ENCODE data around the gene PREP. TPM values are rescaled to one million over a fixed set of nuclear protein-coding genes. Genes with fewer than 3 reads are reported as not detected.

PREP gene
- total RNA-seq, 6 experiments from 2014 or later = 35.4 to 42.1 (median 36.8) TPM

DNA sequence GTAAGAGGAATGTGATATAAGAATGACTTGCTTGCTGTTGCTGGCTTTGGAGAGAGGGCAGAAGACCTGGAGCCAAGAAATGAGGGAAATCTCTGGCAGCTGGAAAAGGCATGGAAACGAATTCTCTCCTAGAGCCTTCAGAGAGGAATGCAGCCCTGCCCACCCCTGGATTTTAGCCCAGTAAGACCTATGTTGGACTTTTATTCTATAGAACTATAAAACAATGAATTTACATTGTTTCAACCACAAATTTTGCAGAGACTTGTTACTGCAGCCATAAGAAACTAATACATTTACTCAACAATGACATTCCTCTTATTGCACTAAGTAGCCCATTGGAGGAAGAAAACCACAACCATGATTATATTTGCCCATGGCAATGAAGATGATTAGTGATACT lies 39.5 kb upstream of the PREP start:
- Mint-ChIP-seq H3K27me3 (ENCODE audit: insufficient read depth) (peaks cover 3% of the 10 kb centered on the region; the same call in 1 of the 2 replicates), H3K4me3 (no peak overlapping the region), H3K36me3 (ENCODE audit: low read depth) (peaks cover 6% of the 10 kb centered on the region; the same call in 1 of the 2 replicates), H3K4me1 (ENCODE audit: low read depth) (no peaks in the 10 kb centered on the region), H3K9me3 (no peaks in the 10 kb centered on the region), H3K27ac (no peak overlapping the region)
- TF ChIP-seq, protein P1, sequence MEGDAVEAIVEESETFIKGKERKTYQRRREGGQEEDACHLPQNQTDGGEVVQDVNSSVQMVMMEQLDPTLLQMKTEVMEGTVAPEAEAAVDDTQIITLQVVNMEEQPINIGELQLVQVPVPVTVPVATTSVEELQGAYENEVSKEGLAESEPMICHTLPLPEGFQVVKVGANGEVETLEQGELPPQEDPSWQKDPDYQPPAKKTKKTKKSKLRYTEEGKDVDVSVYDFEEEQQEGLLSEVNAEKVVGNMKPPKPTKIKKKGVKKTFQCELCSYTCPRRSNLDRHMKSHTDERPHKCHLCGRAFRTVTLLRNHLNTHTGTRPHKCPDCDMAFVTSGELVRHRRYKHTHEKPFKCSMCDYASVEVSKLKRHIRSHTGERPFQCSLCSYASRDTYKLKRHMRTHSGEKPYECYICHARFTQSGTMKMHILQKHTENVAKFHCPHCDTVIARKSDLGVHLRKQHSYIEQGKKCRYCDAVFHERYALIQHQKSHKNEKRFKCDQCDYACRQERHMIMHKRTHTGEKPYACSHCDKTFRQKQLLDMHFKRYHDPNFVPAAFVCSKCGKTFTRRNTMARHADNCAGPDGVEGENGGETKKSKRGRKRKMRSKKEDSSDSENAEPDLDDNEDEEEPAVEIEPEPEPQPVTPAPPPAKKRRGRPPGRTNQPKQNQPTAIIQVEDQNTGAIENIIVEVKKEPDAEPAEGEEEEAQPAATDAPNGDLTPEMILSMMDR (IDR thresholded peaks at IDR 0.05) = no peak
- DNase-seq = no peak

DNA sequence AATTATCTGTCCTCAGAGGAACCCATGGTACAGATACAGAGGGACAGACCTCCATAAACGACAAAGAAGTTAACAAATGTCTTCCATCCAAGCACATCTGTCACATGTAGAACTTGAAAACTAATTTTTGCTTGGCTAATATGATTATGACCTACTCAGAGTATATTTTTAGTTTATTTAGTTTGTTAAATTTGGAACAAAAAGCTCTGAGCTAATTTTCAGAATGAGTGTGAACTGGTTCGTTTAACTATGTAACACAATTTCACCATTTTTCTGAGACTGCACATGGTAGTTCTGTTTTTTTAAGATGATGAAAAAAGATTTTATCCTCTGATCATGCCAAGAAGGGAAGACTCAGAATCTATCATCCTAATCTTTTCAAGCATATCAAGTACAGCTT lies 34.4 kb upstream of the PREP start:
- DNase-seq = no peak
- no peaks in the 10 kb centered on the region for H3K9me3 Mint-ChIP-seq
- peaks cover 18% of the 10 kb centered on the region for H3K4me1 Mint-ChIP-seq (ENCODE audit: low read depth)
- H3K27me3 Mint-ChIP-seq (ENCODE audit: insufficient read depth) = no peaks in the 10 kb centered on the region
- H3K36me3 Mint-ChIP-seq (ENCODE audit: low read depth) = no peaks in the 10 kb centered on the region
- TF ChIP-seq, protein P1 (IDR thresholded peaks at IDR 0.05) = no peak
- no peak overlapping the region for H3K27ac Mint-ChIP-seq
- no peak overlapping the region for H3K4me3 Mint-ChIP-seq

DNA sequence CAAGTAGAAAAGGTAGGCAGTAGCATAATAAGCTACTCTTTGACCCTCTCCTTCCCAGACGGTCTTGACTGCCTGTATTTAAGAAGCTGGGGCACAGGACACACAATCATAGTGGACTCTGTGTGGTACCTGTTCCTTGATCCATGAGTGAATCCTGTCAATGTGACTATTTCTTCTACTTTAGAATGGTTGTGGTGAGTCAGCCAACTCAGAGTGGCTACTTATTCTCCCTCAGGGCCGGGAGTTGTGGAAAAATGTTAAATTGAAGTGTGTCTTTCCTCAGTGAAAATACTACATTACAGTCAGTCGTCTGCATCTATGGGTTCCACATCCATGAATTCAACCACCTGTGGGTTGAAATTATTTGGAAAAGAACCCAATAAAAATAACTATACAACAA lies 30.8 kb upstream of the PREP start:
- Mint-ChIP-seq H3K4me3 (no peak overlapping the region), H3K9me3 (no peaks in the 10 kb centered on the region), H3K36me3 (ENCODE audit: low read depth) (no peaks in the 10 kb centered on the region), H3K27ac (no peak overlapping the region), H3K27me3 (ENCODE audit: insufficient read depth) (no peaks in the 10 kb centered on the region), H3K4me1 (ENCODE audit: low read depth) (peaks cover 53% of the 10 kb centered on the region)
- TF ChIP-seq, protein P1 (IDR thresholded peaks at IDR 0.05) = no peak
- no peak for DNase-seq

DNA sequence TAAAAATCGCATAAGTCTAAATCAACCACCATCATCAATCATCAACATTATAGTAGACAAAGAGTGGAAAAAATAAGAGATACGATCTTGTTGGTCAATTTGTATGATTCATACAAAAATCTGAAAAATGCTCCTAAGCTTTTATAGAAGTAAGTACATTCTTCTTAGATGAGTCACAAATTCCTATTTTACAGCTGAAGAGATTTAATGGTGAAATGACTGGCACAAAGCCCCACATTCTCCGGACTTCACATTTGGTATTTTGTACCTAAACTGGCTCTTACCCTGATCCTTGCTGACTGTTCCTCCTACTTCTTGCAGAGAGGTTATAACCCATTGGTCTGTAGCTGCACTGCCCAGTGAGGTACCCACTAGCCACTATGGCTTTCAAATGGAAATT lies 29.9 kb upstream of the PREP start:
- Mint-ChIP-seq H3K4me3 (peak overlapping the region; percentile 22; the same call in 1 of the 2 replicates), H3K9me3 (no peaks in the 10 kb centered on the region), H3K36me3 (ENCODE audit: low read depth) (no peaks in the 10 kb centered on the region), H3K4me1 (ENCODE audit: low read depth) (peaks cover 63% of the 10 kb centered on the region), H3K27me3 (ENCODE audit: insufficient read depth) (no peaks in the 10 kb centered on the region), H3K27ac (peak overlapping the region; percentile 59)
- peak; percentile 83 for DNase-seq
- TF ChIP-seq, protein P1 (IDR thresholded peaks at IDR 0.05) = no peak

DNA sequence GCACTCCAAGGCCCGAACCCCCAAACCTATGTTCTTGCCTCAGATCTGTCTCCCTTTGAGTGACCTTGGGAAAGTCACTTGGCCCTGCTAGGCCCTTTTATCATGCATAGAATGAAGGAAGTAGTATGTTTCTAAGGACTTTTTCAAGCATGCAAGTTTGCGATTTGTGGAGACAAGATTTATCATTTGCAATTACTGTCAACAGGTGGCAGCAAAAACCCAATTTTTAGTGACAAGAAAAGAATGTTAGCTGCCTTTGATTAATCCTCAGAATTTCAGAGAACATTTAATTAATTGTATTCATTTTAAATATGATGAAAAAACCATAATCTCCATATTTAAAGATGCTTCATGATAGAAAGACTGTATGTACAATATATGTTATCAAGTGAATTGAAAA lies 28.3 kb upstream of the PREP start:
- TF ChIP-seq, protein P1 (IDR thresholded peaks at IDR 0.05) = peak; percentile 84
- no peak overlapping the region for H3K27ac Mint-ChIP-seq
- H3K36me3 Mint-ChIP-seq (ENCODE audit: low read depth) = no peaks in the 10 kb centered on the region
- H3K9me3 Mint-ChIP-seq = no peaks in the 10 kb centered on the region
- no peak overlapping the region for H3K4me3 Mint-ChIP-seq
- peak; percentile 57 for DNase-seq
- H3K4me1 Mint-ChIP-seq (ENCODE audit: low read depth) = peaks cover 68% of the 10 kb centered on the region
- no peaks in the 10 kb centered on the region for H3K27me3 Mint-ChIP-seq (ENCODE audit: insufficient read depth)

DNA sequence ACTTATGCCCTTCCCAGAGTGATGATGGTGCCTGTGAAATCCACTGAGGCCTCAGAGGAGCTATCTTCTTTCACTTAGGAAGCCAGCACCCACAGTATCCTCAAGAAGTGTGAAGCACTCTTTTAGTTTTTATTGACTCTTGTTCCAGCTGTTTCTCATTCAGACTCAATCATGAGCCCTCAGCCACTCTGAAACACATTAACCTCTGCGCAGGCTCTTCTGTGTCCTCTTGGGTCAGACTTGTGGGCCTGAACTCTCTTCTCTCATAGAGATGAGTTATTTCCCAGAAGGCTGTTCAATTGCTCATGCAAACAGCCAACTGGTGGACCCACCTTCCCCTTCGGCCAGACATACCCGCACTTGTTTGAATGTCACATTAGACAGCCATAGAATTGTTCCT lies 27.8 kb upstream of the PREP start:
- H3K36me3 Mint-ChIP-seq (ENCODE audit: low read depth) = no peaks in the 10 kb centered on the region
- H3K27ac Mint-ChIP-seq = 0 out of 2 replicates have a peak overlapping the region, but pooled peaks have one; percentile 12
- H3K4me3 Mint-ChIP-seq = no peak overlapping the region
- H3K4me1 Mint-ChIP-seq (ENCODE audit: low read depth) = peaks cover 68% of the 10 kb centered on the region
- H3K27me3 Mint-ChIP-seq (ENCODE audit: insufficient read depth) = no peaks in the 10 kb centered on the region
- DNase-seq = no peak
- no peaks in the 10 kb centered on the region for H3K9me3 Mint-ChIP-seq
- TF ChIP-seq, protein P1 (IDR thresholded peaks at IDR 0.05) = no peak
